Prostate gland (tissue), 2 donors: ENCODE data around the gene SLC25A34. TPM values are rescaled to one million over a fixed set of nuclear protein-coding genes. Genes with fewer than 3 reads are reported as not detected.

Source experiments
- DNase-seq: peaks from one replicate; pipeline ENCODE4 v3.0.0-alpha.2; 2019; ENCODE audit warnings: low spot score
- H3K27ac ChIP-seq, 2 donors: fragments of 200-600 bp; sonication (generic); 2 replicates each; pipeline ENCODE4 v1.5.1; 2017 to 2019
- H3K27me3 ChIP-seq: fragments of 200-600 bp; sonication (generic); replicated peaks from 2 replicates; pipeline ENCODE4 v1.5.1; 2019; ENCODE audit not compliant: insufficient read depth
- H3K36me3 ChIP-seq, 2 donors: fragments of 200-600 bp; sonication (generic); 1 replicate in 1 of 2; 2 replicates in 1 of 2; pipeline versions ENCODE4 v1.5.1 to v1.8.1; 2017 to 2019
- H3K4me1 ChIP-seq: fragments of 200-600 bp; sonication (generic); replicated peaks from 2 replicates; pipeline ENCODE4 v1.5.1; 2019
- H3K4me3 ChIP-seq, 2 donors: fragments of 200-600 bp; sonication (generic); 2 replicates each; pipeline ENCODE4 v1.5.1; 2017 to 2019
- H3K9me3 ChIP-seq: fragments of 200-600 bp; sonication (generic); 2 replicates; pipeline ENCODE4 v1.5.1; 2017
- POLR2A ChIP-seq: fragments of 450-650 bp; IDR thresholded peaks from one replicate; pipeline ENCODE4 v1.6.1; 2016; ENCODE audit warnings: antibody characterized with exemption, mild to moderate bottlenecking
- POLR2AphosphoS5 ChIP-seq: sonication (generic); formaldehyde crosslinking; IDR thresholded peaks from one replicate; pipeline ENCODE4 v1.6.1; 2017; ENCODE audit warnings: antibody characterized with exemption
- WGBS: methylation state at CpG from one replicate; pipeline ENCODE4 v1.1.5; 2018; 5-methylcytosine and 5-hydroxymethylcytosine counted together
- intact Hi-C: fragments of 100-400 bp; cut with DNase I; formaldehyde crosslinking; loops from one replicate; pipeline ENCODE4 v1.14.2; 2022
- total RNA-seq, 2 donors: library from RNA; depleted of rRNA; stranded (reverse); fragments of >200 nt; gene quantifications; one replicate each; pipeline ENCODE4 v1.1.0, GENCODE V29; 2016
- TF ChIP-seq, protein P1 (sequence below), 4 experiments: fragments of 200-600 bp in 2 of 4; fragments of 450-650 bp in 2 of 4; sonication (generic) in 2 of 4; IDR thresholded peaks; 1 replicate in 3 of 4; 2 replicates in 1 of 4; pipeline ENCODE4 v1.5.1; 2016 to 2019; ENCODE audit warnings: antibody characterized with exemption in 4 of 4, mild to moderate bottlenecking in 2 of 4, moderate library complexity in 2 of 4

The SLC25A34 gene
- total RNA-seq, 2 donors from 2014 or later = 1.1 to 1.4 TPM

DNA sequence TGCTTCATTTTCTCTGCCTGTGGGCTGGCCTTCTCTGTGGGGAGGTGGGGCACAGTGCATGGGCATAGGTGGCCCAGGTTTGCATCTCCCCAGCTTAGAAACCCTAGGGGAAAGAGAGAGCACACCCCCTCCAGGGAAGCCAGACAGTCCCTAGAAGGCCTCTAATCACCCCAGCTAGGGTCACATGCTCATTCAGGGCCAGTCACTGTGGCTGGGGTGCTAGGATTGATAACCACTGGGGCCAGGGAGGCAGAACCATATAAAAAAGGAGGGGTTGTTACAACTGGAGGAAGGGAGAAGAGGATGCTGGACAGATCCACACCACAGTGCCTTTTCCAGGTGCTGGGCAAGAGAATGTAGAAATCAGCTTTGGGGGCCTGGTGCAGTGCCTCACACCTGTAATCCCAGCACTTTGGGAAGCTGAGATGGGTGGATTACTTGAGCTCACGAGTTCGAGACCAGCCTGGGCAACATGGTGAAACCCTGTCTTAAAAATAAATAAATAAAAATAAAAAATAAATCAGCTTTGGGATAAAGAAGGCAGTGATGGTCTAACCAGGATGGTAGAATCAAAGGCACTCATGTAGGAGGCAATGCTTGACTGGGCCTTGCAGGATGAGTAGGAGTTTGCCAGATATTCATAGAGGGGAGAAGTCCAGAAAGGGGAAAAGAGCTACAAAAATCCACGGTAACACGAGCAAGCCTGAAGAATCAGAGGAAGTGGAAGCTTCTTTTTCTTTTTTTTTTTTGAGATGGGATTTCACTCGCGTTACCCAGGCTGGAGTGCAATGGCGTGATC, 42.0 kb downstream of the SLC25A34 start:
- no peaks in the 10 kb centered on the region for H3K9me3 ChIP-seq
- no peak overlapping the region for H3K4me3 ChIP-seq
- H3K4me1 ChIP-seq = no peaks in the 10 kb centered on the region
- no peaks in the 10 kb centered on the region for H3K27me3 ChIP-seq
- DNase-seq = no peak
- H3K36me3 ChIP-seq = no peaks in the 10 kb centered on the region
- intact Hi-C loops = no loop called here
- 89% methylated on average over 7 of the region's 7 CpGs for WGBS
- TF ChIP-seq, protein P1, sequence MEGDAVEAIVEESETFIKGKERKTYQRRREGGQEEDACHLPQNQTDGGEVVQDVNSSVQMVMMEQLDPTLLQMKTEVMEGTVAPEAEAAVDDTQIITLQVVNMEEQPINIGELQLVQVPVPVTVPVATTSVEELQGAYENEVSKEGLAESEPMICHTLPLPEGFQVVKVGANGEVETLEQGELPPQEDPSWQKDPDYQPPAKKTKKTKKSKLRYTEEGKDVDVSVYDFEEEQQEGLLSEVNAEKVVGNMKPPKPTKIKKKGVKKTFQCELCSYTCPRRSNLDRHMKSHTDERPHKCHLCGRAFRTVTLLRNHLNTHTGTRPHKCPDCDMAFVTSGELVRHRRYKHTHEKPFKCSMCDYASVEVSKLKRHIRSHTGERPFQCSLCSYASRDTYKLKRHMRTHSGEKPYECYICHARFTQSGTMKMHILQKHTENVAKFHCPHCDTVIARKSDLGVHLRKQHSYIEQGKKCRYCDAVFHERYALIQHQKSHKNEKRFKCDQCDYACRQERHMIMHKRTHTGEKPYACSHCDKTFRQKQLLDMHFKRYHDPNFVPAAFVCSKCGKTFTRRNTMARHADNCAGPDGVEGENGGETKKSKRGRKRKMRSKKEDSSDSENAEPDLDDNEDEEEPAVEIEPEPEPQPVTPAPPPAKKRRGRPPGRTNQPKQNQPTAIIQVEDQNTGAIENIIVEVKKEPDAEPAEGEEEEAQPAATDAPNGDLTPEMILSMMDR (IDR thresholded peaks at IDR 0.05) = no peak
- TF ChIP-seq POLR2A = no peak
- TF ChIP-seq POLR2AphosphoS5 = no peak
- no peak overlapping the region for H3K27ac ChIP-seq

DNA sequence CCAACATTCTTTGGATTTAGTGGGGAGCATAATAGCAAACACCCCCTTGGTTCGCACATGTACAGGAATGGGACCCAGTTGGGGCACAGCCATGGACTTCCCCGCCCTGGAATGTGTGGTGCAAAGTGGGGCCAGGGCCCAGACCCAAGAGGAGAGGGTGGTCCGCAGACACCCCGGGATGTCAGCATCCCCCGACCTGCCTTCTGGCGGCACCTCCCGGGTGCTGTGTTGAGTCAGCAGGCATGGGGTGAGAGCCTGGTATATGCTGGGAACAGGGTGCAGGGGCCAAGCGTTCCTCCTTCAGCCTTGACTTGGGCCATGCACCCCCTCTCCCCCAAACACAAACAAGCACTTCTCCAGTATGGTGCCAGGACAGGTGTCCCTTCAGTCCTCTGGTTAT, 49.6 kb downstream of the SLC25A34 start:
- WGBS = 86% methylated on average over 8 of the region's 8 CpGs
- Histone ChIP-seq H3K27ac (no peak overlapping the region), H3K27me3 (no peaks in the 10 kb centered on the region), H3K36me3 (no peaks in the 10 kb centered on the region), H3K4me3 (no peak overlapping the region), H3K9me3 (no peaks in the 10 kb centered on the region), H3K4me1 (no peaks in the 10 kb centered on the region)
- TF ChIP-seq, protein P1 (IDR thresholded peaks at IDR 0.05) = no peak
- TF ChIP-seq POLR2A (no peak), POLR2AphosphoS5 (no peak)
- DNase-seq = no peak
- intact Hi-C loops = no loop called here

DNA sequence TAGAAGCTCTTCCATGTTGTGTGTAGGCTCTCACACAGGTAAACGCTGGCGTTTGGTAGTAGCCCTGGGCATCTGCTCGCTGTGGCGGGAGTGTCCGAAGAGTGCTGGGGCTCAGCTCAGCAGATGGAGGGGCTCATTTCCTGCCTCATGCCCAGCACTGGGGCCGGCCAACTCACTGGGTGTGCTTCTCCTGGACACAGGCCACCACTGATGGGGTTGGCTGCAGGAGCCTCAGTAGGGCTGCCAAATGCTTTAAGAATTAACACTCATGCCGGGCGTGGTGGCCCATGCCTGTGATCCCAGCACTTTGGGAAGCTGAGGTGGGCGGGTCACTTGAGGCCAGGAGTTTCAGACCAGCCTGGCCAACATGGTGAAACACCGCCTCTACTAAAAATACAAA, 50.5 kb downstream of the SLC25A34 start:
- no peaks in the 10 kb centered on the region for H3K4me1 ChIP-seq
- intact Hi-C loops = no loop called here
- no peak for DNase-seq
- H3K36me3 ChIP-seq = no peaks in the 10 kb centered on the region
- WGBS = 49% methylated on average over 10 of the region's 10 CpGs
- no peak overlapping the region for H3K27ac ChIP-seq
- TF ChIP-seq POLR2AphosphoS5 = no peak
- TF ChIP-seq, protein P1 (IDR thresholded peaks at IDR 0.05) = no peak
- TF ChIP-seq POLR2A = no peak
- no peaks in the 10 kb centered on the region for H3K27me3 ChIP-seq
- no peaks in the 10 kb centered on the region for H3K9me3 ChIP-seq
- H3K4me3 ChIP-seq = no peak overlapping the region

DNA sequence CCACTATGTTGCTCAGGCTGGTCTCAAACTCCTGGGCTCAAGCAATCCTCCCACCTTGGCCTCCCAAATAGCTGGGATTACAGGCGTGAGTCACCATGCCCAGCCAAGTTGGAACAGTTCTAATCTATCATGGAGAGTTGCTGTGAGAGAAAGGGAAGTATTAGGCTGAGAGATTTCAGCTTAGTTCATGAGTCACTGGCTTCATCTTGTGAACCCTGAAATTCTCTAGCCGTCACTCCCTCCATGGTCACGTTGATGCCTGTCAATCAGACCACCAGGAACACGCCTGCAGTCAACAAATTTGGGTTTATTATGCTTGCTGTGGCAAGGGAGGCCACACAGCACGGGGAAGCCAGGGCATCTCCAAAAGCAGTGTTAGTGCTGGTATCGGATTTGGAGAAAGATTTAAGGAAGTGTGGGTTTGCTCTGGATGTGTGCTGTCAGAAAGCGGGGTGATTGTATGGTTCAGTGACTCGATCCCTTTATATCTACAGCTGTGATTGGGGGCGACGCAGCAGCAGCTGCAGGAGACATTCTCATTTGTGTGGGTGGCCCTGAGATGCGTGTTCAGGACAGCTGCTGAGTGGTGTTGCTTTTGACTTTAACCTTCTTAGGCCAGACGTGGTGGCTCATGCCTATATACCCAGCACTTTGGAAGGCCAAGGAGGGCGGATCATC, 52.7 kb downstream of the SLC25A34 start:
- Histone ChIP-seq H3K27me3 (no peaks in the 10 kb centered on the region), H3K36me3 (no peaks in the 10 kb centered on the region), H3K9me3 (no peaks in the 10 kb centered on the region), H3K4me3 (no peak overlapping the region), H3K4me1 (no peaks in the 10 kb centered on the region), H3K27ac (no peak overlapping the region)
- 78% methylated on average over 13 of the region's 13 CpGs for WGBS
- no peak for DNase-seq
- intact Hi-C loops = no loop called here
- no peak for TF ChIP-seq POLR2A
- no peak for TF ChIP-seq POLR2AphosphoS5
- TF ChIP-seq, protein P1 (IDR thresholded peaks at IDR 0.05) = no peak

Other genes with a start within 250 kb of the SLC25A34 start
- gene CASP9, start 212.0 kb upstream of the SLC25A34 start, total RNA-seq = 10 to 100 TPM; 22.2 to 46.1 TPM
- gene DNAJC16, start 209.4 kb upstream of the SLC25A34 start, total RNA-seq = 10 to 100 TPM; 21.5 to 27.2 TPM
- 1 to 10 TPM in 1 of 2 donors, under 1 TPM in 1; 0.96 to 1.9 TPM for gene AGMAT, start 151.2 kb upstream of the SLC25A34 start, total RNA-seq
- gene DDI2, start 118.8 kb upstream of the SLC25A34 start, total RNA-seq = 10 to 100 TPM; 47.5 to 58.4 TPM
- gene PLEKHM2, start 51.9 kb upstream of the SLC25A34 start, total RNA-seq = 10 to 100 TPM; 29.0 to 60.4 TPM
- gene TMEM82, start 6.2 kb downstream of the SLC25A34 start, total RNA-seq = not detected
- gene FBLIM1, start 22.5 kb downstream of the SLC25A34 start, total RNA-seq = 100 to 1,000 TPM in 1 of 2 donors, 10 to 100 TPM in 1; 33.1 to 111 TPM
- 1 to 10 TPM; 1.6 to 2.4 TPM for gene UQCRHL, start 71.4 kb downstream of the SLC25A34 start, total RNA-seq
- gene SPEN, start 111.4 kb downstream of the SLC25A34 start, total RNA-seq = 10 to 100 TPM; 31.9 to 48.3 TPM
- gene ZBTB17, start 239.8 kb downstream of the SLC25A34 start, total RNA-seq = 10 to 100 TPM; 28.2 to 50.8 TPM